ENCODE results near the gene FLG.
A peak's percentile ranks its signal among the peaks of the same experiment; 100 is the strongest.
"Not testable (repeated sequence)": the region's sequence is repeated elsewhere in the genome, so short reads cannot be mapped to it uniquely, and the experiment has no call there.

Gene FLG
- 0 to 0.19 (median 0) reads per million in 18 experiments for total RNA-seq

- DNase-seq, result no peak
Measured at GRCh38 chr1:152325111-152325510, at the start of gene FLG. FLG (minus strand) TSS chr1:152325239; CDS start chr1:152315456, 9,783 bp downstream.

GRCh38 chr1:152374451-152374850, 49.4 kb upstream of the FLG start:
- no peak for DNase-seq

- no peak for DNase-seq
Measured at GRCh38 chr1:152372672-152373071, 47.6 kb upstream of the FLG start.

GRCh38 chr1:152367436-152367835, 42.4 kb upstream of the FLG start:
- DNase-seq, result no peak

GRCh38 chr1:152359906-152360305, 34.9 kb upstream of the FLG start, which contains the start of gene FLG2:
FLG2 (minus strand) TSS chr1:152360006; CDS start chr1:152358884, 1,122 bp downstream.
- no peak for DNase-seq

GRCh38 chr1:152356736-152357135, 31.7 kb upstream of the FLG start:
- no peak for DNase-seq

GRCh38 chr1:152349611-152350010, 24.6 kb upstream of the FLG start:
- no peak for DNase-seq

GRCh38 chr1:152348447-152348846, 23.4 kb upstream of the FLG start:
- DNase-seq, result no peak

GRCh38 chr1:152347116-152347728, 22.2 kb upstream of the FLG start:
- DNase-seq, result peak; percentile 44 to 60

GRCh38 chr1:152344438-152344837, 19.4 kb upstream of the FLG start:
- DNase-seq, result no peak

- no peak for DNase-seq
Measured at GRCh38 chr1:152343006-152343405, 18.0 kb upstream of the FLG start.

GRCh38 chr1:152335399-152335798, 10.4 kb upstream of the FLG start:
- DNase-seq, result no peak

- DNase-seq, result no peak
Measured at GRCh38 chr1:152328801-152329391, 3.9 kb upstream of the FLG start.

- no peak for DNase-seq
Measured at GRCh38 chr1:152313970-152314369, 11.1 kb downstream of the FLG start.

- no peak for DNase-seq
Measured at GRCh38 chr1:152313319-152313801, 11.7 kb downstream of the FLG start.

- DNase-seq, result not testable (repeated sequence)
Measured at GRCh38 chr1:152312169-152312568, 12.9 kb downstream of the FLG start.

GRCh38 chr1:152309955-152310354, 15.1 kb downstream of the FLG start:
- DNase-seq, result no peak

GRCh38 chr1:152309320-152309901, 15.6 kb downstream of the FLG start:
- not testable (repeated sequence) for DNase-seq

- not testable (repeated sequence) for DNase-seq
Measured at GRCh38 chr1:152308758-152309157, 16.3 kb downstream of the FLG start.

- not testable (repeated sequence) for DNase-seq
Measured at GRCh38 chr1:152307970-152308369, 17.1 kb downstream of the FLG start.

GRCh38 chr1:152306123-152306522, 18.9 kb downstream of the FLG start:
- not testable (repeated sequence) for DNase-seq

GRCh38 chr1:152304773-152305172, 20.3 kb downstream of the FLG start:
- DNase-seq, result not testable (repeated sequence)

- not testable (repeated sequence) for DNase-seq
Measured at GRCh38 chr1:152303139-152303872, 21.7 kb downstream of the FLG start.

Measured in inflammatory macrophage (primary cell).